GM19397 (cell line): Measurements from ENCODE around the gene CMTR1.

Experiments used
- ATAC-seq: cut with Tn5 transposase; IDR thresholded peaks from one replicate; pipeline ENCODE4 v1.9.1; 2021; ENCODE audit warnings: mild to moderate bottlenecking, moderate library complexity; ENCODE audit not compliant: unreplicated experiment

Gene CMTR1

GRCh38 chr6:37528541-37528940 lies 95.5 kb downstream of the CMTR1 start:
- no peak for ATAC-seq

GRCh38 chr6:37530297-37530696 lies 97.3 kb downstream of the CMTR1 start:
- no peak for ATAC-seq

- no peak for ATAC-seq
These were observed 98.0 kb downstream of the CMTR1 start for GRCh38 chr6:37531026-37531425.
